GM12878 (cell line): ENCODE results near the gene DTX1. TPM values are rescaled to one million over a fixed set of nuclear protein-coding genes. Genes with fewer than 3 reads are reported as not detected.

ENCODE experiments used
- ATAC-seq: fragments of 200-7000 bp; cut with Tn5 transposase; 3 replicates; pipeline ENCODE4 v1.9.1; 2020; ENCODE audit warnings: mild to moderate bottlenecking, moderate library complexity
- BruUV-seq: library from RNA; stranded (reverse); fragments of 400-500 nt; replicated peaks from 2 replicates; lab custom pipeline; 2021; lab: Mats Ljungman, UMichigan
- CTCF ChIA-PET: fragments of 300-600 bp; sonication (Branson Sonifier 250); formaldehyde crosslinking; extraction: SDS; loops from one replicate; lab custom pipeline; 2021; ENCODE audit warnings: inconsistent platforms; lab: Yijun Ruan, JAX
- POLR2A ChIA-PET: fragments of 350-600 bp; formaldehyde crosslinking; extraction: SDS; loops from one replicate; lab custom pipeline; 2021; ENCODE audit warnings: inconsistent platforms; lab: Charles Lee
- RAD21 ChIA-PET: fragments of 300-600 bp; sonication (Branson Sonifier 250); formaldehyde crosslinking; loops from one replicate; lab custom pipeline; 2023; ENCODE audit warnings: antibody characterized with exemption; ENCODE audit not compliant: unreplicated experiment; lab: Charles Lee
- SMC1A ChIA-PET: fragments of 300-600 bp; sonication (Branson Sonifier 250); formaldehyde crosslinking; loops from one replicate; lab custom pipeline; 2023; ENCODE audit not compliant: unreplicated experiment, uncharacterized antibody; lab: Charles Lee
- DNase-seq: peaks from one replicate; pipeline ENCODE4 v3.0.0-alpha.2; 2011; ENCODE audit warnings: low read depth, low spot score
- FAIRE-seq: peaks from 3 replicates; lab custom pipeline; 2011; peaks lifted over from hg19 to GRCh38; lab: Jason Lieb, UNC
- H2AFZ ChIP-seq: 2 replicates; pipeline ENCODE4 v1.6.0; 2011; ENCODE audit warnings: low read depth, low read length, control low read depth; ENCODE audit not compliant: control insufficient read depth
- H3K27ac ChIP-seq: 2 replicates; pipeline ENCODE4 v1.5.1; 2011; ENCODE audit warnings: control low read depth; ENCODE audit not compliant: control insufficient read depth, insufficient read depth
- H3K27me3 ChIP-seq, 2 experiments: replicated peaks in 1 of 2; 2 replicates each; pipeline versions ENCODE4 v1.6.0 to v1.6.1; 2011; ENCODE audit warnings: low read length in 1 of 2; ENCODE audit not compliant: control insufficient read depth in 2 of 2, insufficient read depth in 2 of 2
- H3K36me3 ChIP-seq, 2 experiments: 2 replicates each; pipeline ENCODE4 v1.5.1; 2011; ENCODE audit warnings: low read length in 1 of 2; ENCODE audit not compliant: control insufficient read depth in 2 of 2, insufficient read depth in 2 of 2
- H3K4me1 ChIP-seq: 2 replicates; pipeline ENCODE4 v1.6.1; 2011; ENCODE audit warnings: mild to moderate bottlenecking, low read length, moderate library complexity, mixed read lengths; ENCODE audit not compliant: control insufficient read depth, insufficient read depth
- H3K4me2 ChIP-seq: 2 replicates; pipeline ENCODE4 v1.6.0; 2011; ENCODE audit warnings: control low read depth; ENCODE audit not compliant: control insufficient read depth, insufficient read depth
- H3K4me3 ChIP-seq: fragments of 200-600 bp; sonication (generic); 2 replicates; pipeline ENCODE4 v1.5.1; 2016
- H3K79me2 ChIP-seq: 2 replicates; pipeline ENCODE4 v1.6.0; 2011; ENCODE audit warnings: low read length; ENCODE audit not compliant: control insufficient read depth, insufficient read depth
- H3K9ac ChIP-seq: 2 replicates; pipeline ENCODE4 v1.8.0; 2011; ENCODE audit warnings: low read length, control low read depth, mixed read lengths; ENCODE audit not compliant: control insufficient read depth, insufficient read depth
- H3K9me3 ChIP-seq: replicated peaks from 3 replicates; pipeline ENCODE4 v1.5.1; 2011; ENCODE audit warnings: mild to moderate bottlenecking, low read length; ENCODE audit not compliant: control insufficient read depth, insufficient read depth
- H4K20me1 ChIP-seq: 2 replicates; pipeline ENCODE4 v1.6.0; 2011; ENCODE audit not compliant: control insufficient read depth, insufficient read depth
- ASH2L ChIP-seq: fragments of 300-600, 200-600 bp; sonication (generic); IDR thresholded peaks from 2 replicates; pipeline ENCODE4 v1.6.1; 2017; ENCODE audit warnings: low read depth, mild to moderate bottlenecking, borderline replicate concordance
- ATF3 ChIP-seq: IDR thresholded peaks from 2 replicates; pipeline ENCODE4 v1.6.1; 2011; ENCODE audit warnings: low read depth, mild to moderate bottlenecking, low read length, moderate library complexity, borderline replicate concordance; ENCODE audit errors: extremely low read depth
- BCLAF1 ChIP-seq: fragments of 450-650 bp; IDR thresholded peaks from 2 replicates; pipeline ENCODE4 v1.6.1; 2017; ENCODE audit warnings: antibody characterized with exemption, mild to moderate bottlenecking, moderate library complexity
- HDAC2 ChIP-seq: fragments of 200-600 bp; sonication (generic); IDR thresholded peaks from 2 replicates; pipeline ENCODE4 v1.6.1; 2017
- HSF1 ChIP-seq: fragments of 150-350 bp; IDR thresholded peaks from 2 replicates; pipeline ENCODE4 v1.6.1; 2014; ENCODE audit warnings: mild to moderate bottlenecking, low read depth, low read length
- MEF2A ChIP-seq: IDR thresholded peaks from 2 replicates; pipeline ENCODE4 v1.6.1; 2011; ENCODE audit warnings: low read depth, mild to moderate bottlenecking, low read length, moderate library complexity; ENCODE audit not compliant: insufficient read depth
- NR2F1 ChIP-seq: fragments of 450-650 bp; conservative IDR thresholded peaks from 2 replicates; pipeline ENCODE4 v1.6.1; 2017; ENCODE audit warnings: mild to moderate bottlenecking
- PAX5 ChIP-seq: IDR thresholded peaks from 2 replicates; pipeline ENCODE4 v1.6.1; 2011; ENCODE audit warnings: low read depth, low read length, borderline replicate concordance
- POLR2A ChIP-seq: IDR thresholded peaks from 2 replicates; pipeline ENCODE4 v1.6.1; 2011; ENCODE audit warnings: low read depth, mild to moderate bottlenecking, low read length
- USF2 ChIP-seq: IDR thresholded peaks from 2 replicates; pipeline ENCODE4 v1.6.1; 2011; ENCODE audit warnings: low read depth, low read length, improper control_type of control experiment, borderline replicate concordance
- WGBS: methylation state at CpG from one replicate; pipeline ENCODE4 v1.1.6; 2016; ENCODE audit warnings: low lambda C conversion rate; ENCODE audit not compliant: insufficient replicate concordance, insufficient coverage; ENCODE audit errors: missing lambda C conversion rate; 5-methylcytosine and 5-hydroxymethylcytosine counted together
- in situ Hi-C: fragments of 300-500 bp; cut with MboI; formaldehyde crosslinking; loops from 9 replicates; pipeline ENCODE4 v1.14.3; 2018; ENCODE audit warnings: mixed read lengths
- intact Hi-C: fragments of 100-400 bp; cut with micrococcal nuclease; formaldehyde crosslinking; loops from one replicate; pipeline ENCODE4 v1.14.2; 2022; ENCODE audit not compliant: unreplicated experiment
- polyA plus RNA-seq, 11 experiments: library from polyadenylated mRNA; depleted of rRNA in 4 of 11; unstranded in 6 of 11; stranded (reverse) in 5 of 11; fragments of >200 nt; fragmentation: Nextera tagmentation in 4 of 11; fragmentation: Illumina TruSeq in 1 of 11; extraction: Ambion mirVana in 4 of 11; extraction: Trizol in 1 of 11; gene quantifications; 1 replicate in 1 of 11; 2 replicates in 10 of 11; pipeline versions ENCODE4 v1.2.1 to v1.2.3, GENCODE V29; 2011 to 2016; ENCODE audit warnings: inconsistent platforms in 2 of 11, missing spikeins in 2 of 11, low read depth in 1 of 11
- total RNA-seq, 4 experiments: library from RNA; depleted of rRNA in 3 of 4; stranded (reverse); fragments of >200 nt in 3 of 4; fragmentation: Illumina TruSeq in 1 of 4; extraction: Trizol in 1 of 4; gene quantifications; 2 replicates each; pipeline versions ENCODE4 v1.2.1 to v1.2.3, GENCODE V29; 2013 to 2021

The DTX1 gene
- total and polyA plus RNA-seq, 10 of the 15 experiments (the other 5 are each of a cell fraction or from before 2014, with no cell fraction given): 0.09 to 2.8 (median 0.66) TPM

- H3K27ac ChIP-seq: no peak overlapping the region
- H3K9me3 ChIP-seq: no peaks in the 10 kb centered on the region
- H3K4me3 ChIP-seq: no peak overlapping the region
- no peaks in the 10 kb centered on the region for H3K4me1 ChIP-seq
- no peak overlapping the region for H3K9ac ChIP-seq
- no TSS peak for BruUV-seq
- DNase-seq (no peak), ATAC-seq (no peak), FAIRE-seq (no peak)
- H3K36me3 ChIP-seq: no peaks in the 10 kb centered on the region
- H3K4me2 ChIP-seq: no peak overlapping the region
- CTCF ChIA-PET: interaction anchor here (0.6 kb wide), 1 partner anchor 41 kb away, joined by 3 read pairs; no protein-coding TSS in a partner anchor
- no peaks in the 10 kb centered on the region for H4K20me1 ChIP-seq
- no peak overlapping the region for H2AFZ ChIP-seq
- RAD21 ChIA-PET: no interaction called here
- H3K27me3 ChIP-seq: no peaks in the 10 kb centered on the region; a peak in 2 of 4 replicates
- H3K79me2 ChIP-seq: no peaks in the 10 kb centered on the region
- 55% methylated on average over 38 of the region's 39 CpGs for WGBS
- intact Hi-C loops: no loop called here
- POLR2A ChIA-PET: no interaction called here
- TF ChIP-seq POLR2A (no peak), ASH2L (no peak)
- in situ Hi-C loops: no loop called here
- SMC1A ChIA-PET: no interaction called here
These were observed 55.7 kb downstream of the DTX1 start for GRCh38 chr12:113112043-113112899.

- intact Hi-C loops (no loop called here), in situ Hi-C loops (no loop called here)
- no peak for ATAC-seq
- no peaks in the 10 kb centered on the region for H3K36me3 ChIP-seq
- DNase-seq: no peak
- no peak overlapping the region for H3K9ac ChIP-seq
- no peaks in the 10 kb centered on the region for H3K4me1 ChIP-seq
- no peaks in the 10 kb centered on the region for H3K79me2 ChIP-seq
- RAD21 ChIA-PET: no interaction called here
- no peaks in the 10 kb centered on the region for H4K20me1 ChIP-seq
- H3K27me3 ChIP-seq: no peaks in the 10 kb centered on the region; a peak in 2 of 4 replicates
- no TSS peak for BruUV-seq
- H3K4me2 ChIP-seq: no peak overlapping the region
- WGBS: 0% methylated on average over 2 of the region's 2 CpGs
- SMC1A ChIA-PET: no interaction called here
- CTCF ChIA-PET: interaction anchor here (1.0 kb wide), 1 partner anchor 349 kb away, joined by 3 read pairs; no protein-coding TSS in a partner anchor
- no peak for FAIRE-seq
- POLR2A ChIA-PET: no interaction called here
- H3K9me3 ChIP-seq: no peaks in the 10 kb centered on the region
- no peak overlapping the region for H3K4me3 ChIP-seq
- H3K27ac ChIP-seq: no peak overlapping the region
- H2AFZ ChIP-seq: no peak overlapping the region
- TF ChIP-seq HSF1 (no peak), ATF3 (no peak), MEF2A (no peak), BCLAF1 (no peak), NR2F1 (no peak), USF2 (no peak), PAX5 (no peak), HDAC2 (no peak)
These were observed 56.9 kb downstream of the DTX1 start for GRCh38 chr12:113113397-113113796.
